ENCODE results near the gene MT2A. TPM values are rescaled to one million over a fixed set of nuclear protein-coding genes. Genes with fewer than 3 reads are reported as not detected.
"Not testable (repeated sequence)": the region's sequence is repeated elsewhere in the genome, so short reads cannot be mapped to it uniquely, and the experiment has no call there.

Gene MT2A
- total RNA-seq, 1 donor, result 21.2 TPM

- H3K4me3 ChIP-seq (ENCODE audit: low read depth, low read length), result peak overlapping the region; percentile 45
- DNase-seq (ENCODE audit: low read depth), result peak; percentile 75
- TF ChIP-seq CTCF (IDR thresholded peaks at IDR 0.05; ENCODE audit: insufficient read depth, low read depth, low read length), result no peak
Measured at GRCh38 chr16:56617212-56618085, 9.1 kb downstream of the MT2A start.

GRCh38 chr16:56618138-56618537 is 9.8 kb downstream of the MT2A start:
- no peak for DNase-seq (ENCODE audit: low read depth)
- no peak overlapping the region for H3K4me3 ChIP-seq (ENCODE audit: low read depth, low read length)
- no peak for TF ChIP-seq CTCF (IDR thresholded peaks at IDR 0.05; ENCODE audit: insufficient read depth, low read depth, low read length)

GRCh38 chr16:56620339-56620897 is 12.0 kb downstream of the MT2A start:
- DNase-seq (ENCODE audit: low read depth), result no peak
- TF ChIP-seq CTCF (IDR thresholded peaks at IDR 0.05; ENCODE audit: insufficient read depth, low read depth, low read length), result no peak
- no peak overlapping the region for H3K4me3 ChIP-seq (ENCODE audit: low read depth, low read length)

GRCh38 chr16:56621665-56622445 is 13.5 kb downstream of the MT2A start:
- not testable (repeated sequence) for H3K4me3 ChIP-seq (ENCODE audit: low read depth, low read length); DNase-seq (ENCODE audit: low read depth)

GRCh38 chr16:56623184-56623583 is 14.8 kb downstream of the MT2A start:
- DNase-seq (ENCODE audit: low read depth); H3K4me3 ChIP-seq (ENCODE audit: low read depth, low read length): not testable (repeated sequence)

- DNase-seq (ENCODE audit: low read depth), result no peak
- no peak for TF ChIP-seq CTCF (IDR thresholded peaks at IDR 0.05; ENCODE audit: insufficient read depth, low read depth, low read length)
- H3K4me3 ChIP-seq (ENCODE audit: low read depth, low read length), result no peak overlapping the region
Measured at GRCh38 chr16:56623637-56624036, 15.3 kb downstream of the MT2A start.

GRCh38 chr16:56625140-56625942 is 17.0 kb downstream of the MT2A start, which contains the start of gene MT1E:
Gene MT1E, plus strand, starts transcription at chr16:56625781. Its CDS starts 71 bp downstream, at chr16:56625852.
- TF ChIP-seq CTCF (IDR thresholded peaks at IDR 0.05; ENCODE audit: insufficient read depth, low read depth, low read length), result no peak
- peak within 1 kb of the TSS; percentile 67 for H3K4me3 ChIP-seq (ENCODE audit: low read depth, low read length)
- DNase-seq (ENCODE audit: low read depth), result peak; percentile 69
